Gastrocnemius medialis (tissue), 4 donors: ENCODE results near the gene KPNA1.

Source experiments
- POLR2A ChIP-seq, 2 donors: fragments of 450-650 bp; IDR thresholded peaks; one replicate each; pipeline ENCODE4 v1.6.1; 2017; ENCODE audit warnings: antibody characterized with exemption in 2 of 2, mild to moderate bottlenecking in 2 of 2, moderate library complexity in 2 of 2
- TF ChIP-seq, protein P1 (sequence below), 5 experiments: fragments of 450-650 bp in 3 of 5; fragments of 200-600 bp in 2 of 5; sonication (generic) in 2 of 5; IDR thresholded peaks in 4 of 5; conservative IDR thresholded peaks in 1 of 5; 1 replicate in 4 of 5; 2 replicates in 1 of 5; pipeline ENCODE4 v1.5.1; 2016 to 2019; ENCODE audit warnings: antibody characterized with exemption in 5 of 5, mild to moderate bottlenecking in 3 of 5, moderate library complexity in 3 of 5

DNA sequence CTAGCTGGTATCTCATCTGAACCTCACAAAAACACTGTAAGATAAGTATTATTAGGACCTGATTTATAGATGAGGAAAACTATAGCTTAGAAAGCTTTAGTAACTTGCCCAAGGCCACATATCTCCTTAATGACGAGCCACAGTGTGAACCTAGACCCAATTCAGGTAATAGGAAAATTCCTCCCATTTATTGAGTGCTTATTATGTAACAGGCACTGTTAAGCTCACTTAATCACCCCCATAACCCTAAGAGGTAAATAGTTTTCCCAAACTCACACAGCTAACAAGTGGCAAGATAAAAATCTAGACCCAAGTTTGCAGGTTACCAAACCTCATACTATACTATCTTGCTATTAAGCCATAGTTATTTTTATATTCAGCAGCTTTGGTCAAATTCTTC lies 106.8 kb downstream of the KPNA1 start:
- TF ChIP-seq, protein P1, sequence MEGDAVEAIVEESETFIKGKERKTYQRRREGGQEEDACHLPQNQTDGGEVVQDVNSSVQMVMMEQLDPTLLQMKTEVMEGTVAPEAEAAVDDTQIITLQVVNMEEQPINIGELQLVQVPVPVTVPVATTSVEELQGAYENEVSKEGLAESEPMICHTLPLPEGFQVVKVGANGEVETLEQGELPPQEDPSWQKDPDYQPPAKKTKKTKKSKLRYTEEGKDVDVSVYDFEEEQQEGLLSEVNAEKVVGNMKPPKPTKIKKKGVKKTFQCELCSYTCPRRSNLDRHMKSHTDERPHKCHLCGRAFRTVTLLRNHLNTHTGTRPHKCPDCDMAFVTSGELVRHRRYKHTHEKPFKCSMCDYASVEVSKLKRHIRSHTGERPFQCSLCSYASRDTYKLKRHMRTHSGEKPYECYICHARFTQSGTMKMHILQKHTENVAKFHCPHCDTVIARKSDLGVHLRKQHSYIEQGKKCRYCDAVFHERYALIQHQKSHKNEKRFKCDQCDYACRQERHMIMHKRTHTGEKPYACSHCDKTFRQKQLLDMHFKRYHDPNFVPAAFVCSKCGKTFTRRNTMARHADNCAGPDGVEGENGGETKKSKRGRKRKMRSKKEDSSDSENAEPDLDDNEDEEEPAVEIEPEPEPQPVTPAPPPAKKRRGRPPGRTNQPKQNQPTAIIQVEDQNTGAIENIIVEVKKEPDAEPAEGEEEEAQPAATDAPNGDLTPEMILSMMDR (IDR thresholded peaks at IDR 0.05 in 4 of 5, conservative IDR thresholded peaks at IDR 0.05 in 1 of 5): no peak
- no peak for TF ChIP-seq POLR2A (IDR thresholded peaks at IDR 0.05)
